ENCODE results near the gene OSBPL3. TPM values are rescaled to one million over a fixed set of nuclear protein-coding genes. Genes with fewer than 3 reads are reported as not detected.

The OSBPL3 gene
- total RNA-seq, 1 experiment from 2014 or later, result 16.0 TPM

DNA sequence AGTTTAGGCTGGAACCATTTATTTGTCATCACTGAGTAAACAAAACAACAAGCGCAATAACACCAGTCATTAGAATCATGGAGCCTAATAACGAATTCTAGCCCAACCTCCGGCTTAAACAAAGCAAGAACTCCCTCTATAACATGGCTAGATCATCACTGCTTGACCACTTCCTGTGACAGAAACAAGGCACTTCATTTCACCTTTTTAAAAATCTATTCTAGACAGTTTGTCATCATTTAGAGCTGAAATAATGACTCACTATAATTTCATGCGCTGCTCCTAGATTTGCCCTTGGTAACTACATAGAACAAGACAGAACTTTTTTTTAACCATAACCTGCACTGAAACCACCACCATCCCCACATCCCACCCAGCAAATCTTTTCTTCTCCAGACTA is 81.3 kb downstream of the OSBPL3 start:
- CTCF ChIA-PET, result no interaction called here
- POLR2A ChIA-PET, result no interaction called here
- Mint-ChIP-seq H3K27ac (no peak overlapping the region), H3K36me3 (no peaks in the 10 kb centered on the region), H3K27me3 (ENCODE audit: low read depth) (no peaks in the 10 kb centered on the region), H3K4me3 (no peak overlapping the region), H3K9me3 (no peaks in the 10 kb centered on the region), H3K4me1 (peaks cover 24% of the 10 kb centered on the region)
- no peak for TF ChIP-seq PREB (CRISPR knock-in tag; IDR thresholded peaks at IDR 0.05; ENCODE audit: borderline replicate concordance)
- TF ChIP-seq ZNF121 (CRISPR knock-in tag; IDR thresholded peaks at IDR 0.05), result no peak
- no peak for TF ChIP-seq TP53 (CRISPR knock-in tag; IDR thresholded peaks at IDR 0.05)
- TF ChIP-seq GABPB1 (CRISPR knock-in tag; IDR thresholded peaks at IDR 0.05), result no peak
- TF ChIP-seq, protein P1, sequence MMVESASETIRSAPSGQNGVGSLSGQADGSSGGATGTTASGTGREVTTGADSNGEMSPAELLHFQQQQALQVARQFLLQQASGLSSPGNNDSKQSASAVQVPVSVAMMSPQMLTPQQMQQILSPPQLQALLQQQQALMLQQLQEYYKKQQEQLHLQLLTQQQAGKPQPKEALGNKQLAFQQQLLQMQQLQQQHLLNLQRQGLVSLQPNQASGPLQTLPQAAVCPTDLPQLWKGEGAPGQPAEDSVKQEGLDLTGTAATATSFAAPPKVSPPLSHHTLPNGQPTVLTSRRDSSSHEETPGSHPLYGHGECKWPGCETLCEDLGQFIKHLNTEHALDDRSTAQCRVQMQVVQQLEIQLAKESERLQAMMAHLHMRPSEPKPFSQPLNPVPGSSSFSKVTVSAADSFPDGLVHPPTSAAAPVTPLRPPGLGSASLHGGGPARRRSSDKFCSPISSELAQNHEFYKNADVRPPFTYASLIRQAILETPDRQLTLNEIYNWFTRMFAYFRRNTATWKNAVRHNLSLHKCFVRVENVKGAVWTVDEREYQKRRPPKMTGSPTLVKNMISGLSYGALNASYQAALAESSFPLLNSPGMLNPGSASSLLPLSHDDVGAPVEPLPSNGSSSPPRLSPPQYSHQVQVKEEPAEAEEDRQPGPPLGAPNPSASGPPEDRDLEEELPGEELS (CRISPR knock-in tag; IDR thresholded peaks at IDR 0.05), result no peak
- TF ChIP-seq PRRX2 (CRISPR knock-in tag; IDR thresholded peaks at IDR 0.05), result no peak
- TF ChIP-seq, protein P2, sequence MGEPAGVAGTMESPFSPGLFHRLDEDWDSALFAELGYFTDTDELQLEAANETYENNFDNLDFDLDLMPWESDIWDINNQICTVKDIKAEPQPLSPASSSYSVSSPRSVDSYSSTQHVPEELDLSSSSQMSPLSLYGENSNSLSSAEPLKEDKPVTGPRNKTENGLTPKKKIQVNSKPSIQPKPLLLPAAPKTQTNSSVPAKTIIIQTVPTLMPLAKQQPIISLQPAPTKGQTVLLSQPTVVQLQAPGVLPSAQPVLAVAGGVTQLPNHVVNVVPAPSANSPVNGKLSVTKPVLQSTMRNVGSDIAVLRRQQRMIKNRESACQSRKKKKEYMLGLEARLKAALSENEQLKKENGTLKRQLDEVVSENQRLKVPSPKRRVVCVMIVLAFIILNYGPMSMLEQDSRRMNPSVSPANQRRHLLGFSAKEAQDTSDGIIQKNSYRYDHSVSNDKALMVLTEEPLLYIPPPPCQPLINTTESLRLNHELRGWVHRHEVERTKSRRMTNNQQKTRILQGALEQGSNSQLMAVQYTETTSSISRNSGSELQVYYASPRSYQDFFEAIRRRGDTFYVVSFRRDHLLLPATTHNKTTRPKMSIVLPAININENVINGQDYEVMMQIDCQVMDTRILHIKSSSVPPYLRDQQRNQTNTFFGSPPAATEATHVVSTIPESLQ (CRISPR knock-in tag; IDR thresholded peaks at IDR 0.05), result no peak
- no peak for TF ChIP-seq NR2C2 (CRISPR knock-in tag; IDR thresholded peaks at IDR 0.05)
- no peak for TF ChIP-seq AFF4 (CRISPR knock-in tag; IDR thresholded peaks at IDR 0.05; ENCODE audit: borderline replicate concordance)
- TF ChIP-seq ETV6 (CRISPR knock-in tag; IDR thresholded peaks at IDR 0.05), result no peak
- TF ChIP-seq NFYB (CRISPR knock-in tag; conservative IDR thresholded peaks at IDR 0.05; ENCODE audit: low read depth), result no peak
- no peak for TF ChIP-seq ZNF232 (CRISPR knock-in tag; IDR thresholded peaks at IDR 0.05)
- TF ChIP-seq ZNF425 (CRISPR knock-in tag; conservative IDR thresholded peaks at IDR 0.05), result no peak
- TF ChIP-seq NFE2L1 (CRISPR knock-in tag; IDR thresholded peaks at IDR 0.05), result no peak
- no peak for TF ChIP-seq CBFB (CRISPR knock-in tag; IDR thresholded peaks at IDR 0.05; ENCODE audit: low read depth)
- TF ChIP-seq, protein P3, sequence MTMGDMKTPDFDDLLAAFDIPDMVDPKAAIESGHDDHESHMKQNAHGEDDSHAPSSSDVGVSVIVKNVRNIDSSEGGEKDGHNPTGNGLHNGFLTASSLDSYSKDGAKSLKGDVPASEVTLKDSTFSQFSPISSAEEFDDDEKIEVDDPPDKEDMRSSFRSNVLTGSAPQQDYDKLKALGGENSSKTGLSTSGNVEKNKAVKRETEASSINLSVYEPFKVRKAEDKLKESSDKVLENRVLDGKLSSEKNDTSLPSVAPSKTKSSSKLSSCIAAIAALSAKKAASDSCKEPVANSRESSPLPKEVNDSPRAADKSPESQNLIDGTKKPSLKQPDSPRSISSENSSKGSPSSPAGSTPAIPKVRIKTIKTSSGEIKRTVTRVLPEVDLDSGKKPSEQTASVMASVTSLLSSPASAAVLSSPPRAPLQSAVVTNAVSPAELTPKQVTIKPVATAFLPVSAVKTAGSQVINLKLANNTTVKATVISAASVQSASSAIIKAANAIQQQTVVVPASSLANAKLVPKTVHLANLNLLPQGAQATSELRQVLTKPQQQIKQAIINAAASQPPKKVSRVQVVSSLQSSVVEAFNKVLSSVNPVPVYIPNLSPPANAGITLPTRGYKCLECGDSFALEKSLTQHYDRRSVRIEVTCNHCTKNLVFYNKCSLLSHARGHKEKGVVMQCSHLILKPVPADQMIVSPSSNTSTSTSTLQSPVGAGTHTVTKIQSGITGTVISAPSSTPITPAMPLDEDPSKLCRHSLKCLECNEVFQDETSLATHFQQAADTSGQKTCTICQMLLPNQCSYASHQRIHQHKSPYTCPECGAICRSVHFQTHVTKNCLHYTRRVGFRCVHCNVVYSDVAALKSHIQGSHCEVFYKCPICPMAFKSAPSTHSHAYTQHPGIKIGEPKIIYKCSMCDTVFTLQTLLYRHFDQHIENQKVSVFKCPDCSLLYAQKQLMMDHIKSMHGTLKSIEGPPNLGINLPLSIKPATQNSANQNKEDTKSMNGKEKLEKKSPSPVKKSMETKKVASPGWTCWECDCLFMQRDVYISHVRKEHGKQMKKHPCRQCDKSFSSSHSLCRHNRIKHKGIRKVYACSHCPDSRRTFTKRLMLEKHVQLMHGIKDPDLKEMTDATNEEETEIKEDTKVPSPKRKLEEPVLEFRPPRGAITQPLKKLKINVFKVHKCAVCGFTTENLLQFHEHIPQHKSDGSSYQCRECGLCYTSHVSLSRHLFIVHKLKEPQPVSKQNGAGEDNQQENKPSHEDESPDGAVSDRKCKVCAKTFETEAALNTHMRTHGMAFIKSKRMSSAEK (CRISPR knock-in tag; IDR thresholded peaks at IDR 0.05; ENCODE audit: borderline replicate concordance), result no peak
- ATAC-seq (no peak), DNase-seq (ENCODE audit: low spot score) (no peak)
